Lung (tissue), 12 donors: ENCODE data around the gene DYNAP. TPM values are rescaled to one million over a fixed set of nuclear protein-coding genes. Genes with fewer than 3 reads are reported as not detected.
A peak's percentile ranks its signal among the peaks of the same experiment; 100 is the strongest.

Experiments
- ATAC-seq: fragments of 200-7000 bp; cut with Tn5 transposase; one replicate; pipeline ENCODE4 v1.9.1; 2020; ENCODE audit warnings: moderate number of reproducible peaks; ENCODE audit not compliant: insufficient read depth, low FRiP score
- DNase-seq, 3 donors: peaks; one replicate each; pipeline ENCODE4 v3.0.0-alpha.2; 2013 to 2017
- H3K27ac ChIP-seq, 2 donors: one replicate each; pipeline ENCODE4 v1.5.1; 2013; ENCODE audit warnings: mild to moderate bottlenecking in 2 of 2, moderate library complexity in 2 of 2, control low read depth in 1 of 2, inconsistent platforms in 1 of 2, low read depth in 1 of 2, low read length in 1 of 2
- H3K27me3 ChIP-seq, 3 donors: one replicate each; pipeline ENCODE4 v1.5.1; 2013; ENCODE audit warnings: low read length in 2 of 3; ENCODE audit not compliant: control insufficient read depth in 3 of 3, insufficient read depth in 3 of 3
- H3K36me3 ChIP-seq, 4 donors: one replicate each; pipeline ENCODE4 v1.5.1; 2013; ENCODE audit warnings: low read length in 4 of 4, mild to moderate bottlenecking in 1 of 4, moderate library complexity in 1 of 4; ENCODE audit not compliant: control insufficient read depth in 4 of 4, insufficient read depth in 4 of 4
- H3K4me1 ChIP-seq, 5 donors: one replicate each; pipeline ENCODE4 v1.5.1; 2013; ENCODE audit warnings: low read length in 5 of 5, mild to moderate bottlenecking in 2 of 5, moderate library complexity in 1 of 5; ENCODE audit not compliant: control insufficient read depth in 5 of 5, insufficient read depth in 5 of 5
- H3K4me3 ChIP-seq: one replicate; pipeline ENCODE4 v1.5.1; 2013; ENCODE audit warnings: mild to moderate bottlenecking, control low read depth, moderate library complexity
- H3K9ac ChIP-seq, 2 donors: one replicate each; pipeline ENCODE4 v1.5.1; 2013; ENCODE audit warnings: low read length in 2 of 2, control low read depth in 1 of 2; ENCODE audit not compliant: insufficient read depth in 1 of 2
- H3K9me3 ChIP-seq, 4 donors: one replicate each; pipeline ENCODE4 v1.5.1; 2013; ENCODE audit warnings: low read length in 3 of 4, mild to moderate bottlenecking in 1 of 4, moderate library complexity in 1 of 4; ENCODE audit not compliant: control insufficient read depth in 4 of 4, insufficient read depth in 3 of 4
- CTCF ChIP-seq: IDR thresholded peaks from 2 replicates; pipeline ENCODE4 v1.5.1; 2012; ENCODE audit warnings: mild to moderate bottlenecking; ENCODE audit errors: control extremely low read depth, extremely low read depth
- WGBS, 2 donors: extraction: QIAGEN DNeasy Blood & Tissue Kit; methylation state at CpG; one replicate each; pipeline ENCODE4 v1.1.7; 2013; 5-methylcytosine and 5-hydroxymethylcytosine counted together
- polyA plus RNA-seq, 2 donors: library from polyadenylated mRNA; stranded (reverse); fragments of 200-250 nt; gene quantifications; one replicate each; pipeline ENCODE4 v1.2.1, GENCODE V29; 2013
- total RNA-seq, 2 donors: library from RNA; depleted of rRNA in 1 of 2; stranded (reverse); fragments of >200 nt in 1 of 2; gene quantifications; one replicate each; pipeline ENCODE4 v1.2.1, GENCODE V29; 2014 to 2021
- donor health status: control.
- donor health status: control.
- donor health status: Bipolar disorder and iron deficiency.
- donor health status: healthy.
- donor health status: DM: yes; HTN: yes; CAD: no.

The DYNAP gene
- total and polyA plus RNA-seq, 4 donors: not detected

GRCh38 chr18:54641734-54642133 lies 50.7 kb downstream of the DYNAP start:
- 76% methylated on average over 1 of the region's 1 CpG for WGBS, 2 donors
- no peaks in the 10 kb centered on the region for H3K9me3 ChIP-seq

GRCh38 chr18:54647176-54647575 lies 56.1 kb downstream of the DYNAP start:
- Histone ChIP-seq H3K9me3 (no peaks in the 10 kb centered on the region), H3K4me3 (no peak overlapping the region), H3K9ac (no peak overlapping the region), H3K36me3 (no peaks in the 10 kb centered on the region), H3K27ac (no peak overlapping the region), H3K4me1 (no peaks in the 10 kb centered on the region), H3K27me3 (no peaks in the 10 kb centered on the region)
- peak in 2 of 3 donors; percentile 14 to 26 for DNase-seq
- 16 to 26% methylated on average over 2 of the region's 2 CpGs for WGBS, 2 donors
- no peak for TF ChIP-seq CTCF
- no peak for ATAC-seq

More at GRCh38 chr18:54641734-54642133, 50.7 kb downstream of the DYNAP start:
- Histone ChIP-seq H3K27ac (no peak overlapping the region), H3K4me3 (no peak overlapping the region), H3K4me1 (no peaks in the 10 kb centered on the region), H3K27me3 (no peaks in the 10 kb centered on the region), H3K9ac (no peak overlapping the region), H3K36me3 (no peaks in the 10 kb centered on the region)
- DNase-seq (no peak), ATAC-seq (no peak)
- TF ChIP-seq CTCF: no peak

Other genes starting within 250 kb of the DYNAP start
- not detected for gene STARD6, start 233.4 kb upstream of the DYNAP start, total RNA-seq
- under 1 TPM in 1 of 2 donors, not detected in 1; 0.07 TPM for gene STARD6, start 233.4 kb upstream of the DYNAP start, polyA plus RNA-seq
- 10 to 100 TPM in 1 of 2 donors, 1 to 10 TPM in 1; 1.9 to 11.6 TPM for gene C18orf54, start 233.3 kb upstream of the DYNAP start, total RNA-seq
- gene C18orf54, start 233.3 kb upstream of the DYNAP start, polyA plus RNA-seq: under 1 TPM; 0.49 to 0.71 TPM
- 10 to 100 TPM in 1 of 2 donors, 1 to 10 TPM in 1; 8.2 to 21.5 TPM for gene RAB27B, start 237.2 kb downstream of the DYNAP start, total RNA-seq
- 1 to 10 TPM; 5.0 to 6.7 TPM for gene RAB27B, start 237.2 kb downstream of the DYNAP start, polyA plus RNA-seq